Activated T-cell treated with anti-CD3 and anti-CD28 coated beads for 1 hour (primary cell): Measurements from ENCODE around the gene TMEM17.
"Not testable (repeated sequence)": the region's sequence is repeated elsewhere in the genome, so short reads cannot be mapped to it uniquely, and the experiment has no call there.

Experiments used
- DNase-seq: peaks from one replicate; pipeline ENCODE4 v3.0.0-alpha.2; 2020; ENCODE audit warnings: low read depth

The TMEM17 gene, protein sequence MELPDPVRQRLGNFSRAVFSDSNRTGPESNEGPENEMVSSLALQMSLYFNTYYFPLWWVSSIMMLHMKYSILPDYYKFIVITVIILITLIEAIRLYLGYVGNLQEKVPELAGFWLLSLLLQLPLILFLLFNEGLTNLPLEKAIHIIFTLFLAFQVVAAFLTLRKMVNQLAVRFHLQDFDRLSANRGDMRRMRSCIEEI

DNA sequence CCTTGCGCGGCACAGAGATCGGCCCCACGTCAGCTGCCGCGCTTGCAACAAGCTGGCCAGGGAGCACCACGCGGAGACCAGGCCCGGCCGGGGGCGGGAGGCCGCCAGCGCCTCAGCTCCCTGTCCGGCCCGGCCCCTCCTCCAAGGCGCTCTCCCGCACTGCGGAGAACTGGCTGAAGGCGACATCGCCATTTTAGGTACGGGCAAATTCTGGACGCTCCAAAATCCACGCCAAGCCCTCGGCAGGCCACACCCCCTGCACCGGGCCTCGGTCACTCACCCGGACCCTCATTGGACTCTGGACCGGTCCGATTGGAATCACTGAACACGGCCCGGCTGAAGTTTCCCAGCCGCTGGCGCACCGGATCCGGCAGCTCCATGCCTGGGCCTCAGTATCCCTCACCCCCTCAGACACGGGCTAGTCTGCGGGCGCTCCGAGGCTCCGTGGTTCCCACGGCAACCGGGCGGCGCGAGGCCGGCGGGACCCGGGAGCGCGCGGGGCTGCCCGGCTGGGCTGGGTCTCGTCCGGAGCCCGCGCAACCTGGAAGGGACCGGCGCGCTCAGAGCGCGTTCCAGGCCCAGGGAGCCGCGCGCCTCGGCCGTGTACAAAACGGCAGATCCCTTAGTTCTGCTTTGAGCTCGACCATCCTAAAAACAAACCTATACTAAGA is at the start of gene TMEM17:
Gene TMEM17, minus strand, starts transcription at position 446 of the 671 bp plus-strand sequence. Its CDS starts 66 bp downstream, at position 380.
- no peak for DNase-seq

- no peak for DNase-seq
Observed at GRCh38 chr2:62554440-62554839, 48.4 kb upstream of the TMEM17 start.

DNA sequence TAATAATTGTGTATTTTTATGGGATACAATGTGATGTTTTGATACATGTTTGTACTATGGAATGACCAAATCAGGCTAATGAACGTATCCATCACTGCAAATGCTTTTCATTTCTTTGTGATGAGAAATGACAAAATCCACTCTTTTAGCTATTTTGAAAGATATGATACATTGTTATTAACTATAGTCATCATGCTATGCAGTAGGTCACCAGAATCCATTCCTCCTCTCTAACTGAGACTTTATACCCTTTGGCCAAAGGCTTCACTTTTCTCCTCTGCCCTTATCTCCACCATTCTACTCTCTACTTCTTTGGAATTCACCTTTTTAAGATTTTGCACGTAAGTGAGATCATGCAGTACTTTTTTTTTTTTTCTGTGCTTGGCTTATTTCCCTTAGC is 44.5 kb upstream of the TMEM17 start:
- no peak for DNase-seq

DNA sequence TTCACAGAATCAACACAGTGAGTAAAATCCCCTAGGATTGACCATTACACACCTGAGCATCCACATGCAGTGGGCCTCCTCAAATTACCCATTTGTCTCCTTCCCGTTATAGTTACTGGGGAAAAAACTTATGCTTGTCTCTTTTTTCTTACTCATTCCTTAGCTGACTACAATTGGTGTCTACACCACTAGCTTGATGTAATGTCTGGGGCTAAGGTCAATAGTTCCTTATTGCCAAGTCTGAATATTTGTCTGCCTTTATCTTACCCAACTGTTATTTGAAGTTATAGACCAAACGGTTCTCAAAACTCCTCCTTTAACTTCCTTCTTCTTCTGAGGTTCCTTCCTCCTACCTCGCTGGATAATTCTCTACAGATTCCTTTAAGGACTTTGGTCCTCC is 41.9 kb upstream of the TMEM17 start:
- no peak for DNase-seq

DNA sequence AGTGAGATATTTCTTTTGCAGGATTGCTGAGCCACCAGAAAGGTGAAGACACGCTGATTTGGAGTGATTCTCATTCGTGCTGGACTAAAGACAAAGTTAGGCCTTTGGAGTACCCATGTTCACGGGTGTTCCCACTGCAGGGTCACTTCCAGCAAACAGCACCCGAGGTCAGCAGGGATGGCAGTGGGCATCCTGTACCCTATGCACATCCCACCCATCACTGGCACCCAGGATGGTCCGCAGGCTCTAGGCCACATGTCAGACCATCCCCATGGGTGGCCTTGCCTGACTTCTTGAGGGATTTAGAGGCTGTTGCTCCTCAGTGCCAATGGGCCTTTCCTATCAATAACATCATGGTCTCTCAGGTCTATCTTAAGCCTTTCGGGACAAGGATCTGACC is 39.3 kb upstream of the TMEM17 start:
- no peak for DNase-seq

DNA sequence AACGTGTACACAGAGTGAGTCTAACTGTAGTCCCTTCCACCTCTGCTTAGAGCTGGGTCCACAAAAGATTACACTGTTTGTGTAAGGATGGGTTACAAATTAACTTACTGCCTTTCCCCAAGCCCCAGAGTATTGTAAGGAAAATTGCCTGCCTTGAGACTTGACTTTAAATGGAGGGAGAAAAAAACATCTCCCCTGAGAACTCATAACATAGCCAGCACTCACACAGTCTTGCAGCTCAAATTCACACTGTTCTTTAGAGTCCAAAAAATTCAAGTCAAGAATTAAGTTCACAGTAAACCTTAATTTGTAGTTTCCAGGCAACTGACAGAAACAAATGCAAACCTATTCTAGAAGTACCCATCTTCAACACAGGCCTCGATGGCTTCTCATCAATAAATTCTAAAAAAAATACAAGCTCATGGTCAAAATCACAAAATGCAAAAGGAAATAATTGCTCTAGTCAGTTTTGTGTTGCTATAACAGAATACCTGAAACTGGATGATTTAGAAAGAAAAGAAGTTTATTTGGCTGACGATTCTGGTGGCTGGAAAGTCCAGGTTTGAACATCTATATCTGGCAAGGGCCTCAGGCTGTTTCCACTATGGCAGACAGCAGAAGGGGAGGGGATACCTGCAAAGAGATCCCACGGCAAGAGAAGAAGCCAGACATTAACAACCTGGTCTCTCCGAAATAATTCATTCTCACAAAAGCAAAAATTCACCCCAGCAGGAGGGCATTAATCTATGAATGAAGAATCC is 34.6 kb upstream of the TMEM17 start:
- DNase-seq: no peak

GRCh38 chr2:62539606-62540407 is 33.8 kb upstream of the TMEM17 start:
- DNase-seq: no peak

DNA sequence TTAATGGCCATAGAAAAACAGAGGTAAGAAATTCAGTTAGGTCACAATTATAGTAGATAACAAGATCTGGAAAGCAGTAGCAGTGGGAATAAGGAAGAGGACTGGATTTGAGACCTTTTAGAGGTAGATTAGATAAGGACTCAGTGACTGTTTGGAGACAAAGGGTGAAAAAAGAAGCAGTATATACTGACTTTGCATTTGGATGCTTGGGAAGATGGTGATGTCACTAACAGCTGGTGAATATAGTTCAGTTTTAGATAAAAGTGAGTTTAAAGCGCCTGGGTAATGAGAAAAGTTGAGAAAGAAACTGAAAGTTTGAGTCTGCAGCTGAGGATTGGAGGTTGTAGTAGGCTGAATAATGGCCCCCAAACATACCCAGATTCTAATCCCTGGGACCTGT is 32.8 kb upstream of the TMEM17 start:
- no peak for DNase-seq

GRCh38 chr2:62537814-62538213 is 31.8 kb upstream of the TMEM17 start:
- no peak for DNase-seq

- DNase-seq: no peak
Observed at GRCh38 chr2:62536873-62537547, 31.0 kb upstream of the TMEM17 start.

GRCh38 chr2:62535521-62535920 is 29.5 kb upstream of the TMEM17 start:
- DNase-seq: not testable (repeated sequence)

- no peak for DNase-seq
Observed at GRCh38 chr2:62531594-62531993, 25.6 kb upstream of the TMEM17 start.

DNA sequence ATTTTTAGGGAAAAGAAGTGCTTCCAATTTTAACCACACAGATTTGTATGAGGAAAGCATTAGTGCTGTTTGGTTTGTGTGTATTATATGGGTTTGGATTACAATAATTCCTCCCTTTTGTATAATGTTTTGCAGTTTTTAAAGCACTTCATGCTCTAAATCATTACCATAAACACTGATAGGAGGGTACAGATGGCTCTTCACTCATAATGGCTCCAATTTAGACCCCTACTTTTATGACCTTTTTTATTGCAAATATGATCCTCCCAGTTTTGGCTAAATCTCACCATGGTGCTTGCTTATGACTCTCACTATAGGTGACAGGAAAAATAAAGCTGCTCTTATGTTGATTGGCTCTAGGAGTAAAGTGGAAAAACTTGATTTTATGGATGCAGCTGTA is 23.8 kb upstream of the TMEM17 start:
- no peak for DNase-seq

GRCh38 chr2:62527478-62528210 is 21.6 kb upstream of the TMEM17 start:
- DNase-seq: no peak

DNA sequence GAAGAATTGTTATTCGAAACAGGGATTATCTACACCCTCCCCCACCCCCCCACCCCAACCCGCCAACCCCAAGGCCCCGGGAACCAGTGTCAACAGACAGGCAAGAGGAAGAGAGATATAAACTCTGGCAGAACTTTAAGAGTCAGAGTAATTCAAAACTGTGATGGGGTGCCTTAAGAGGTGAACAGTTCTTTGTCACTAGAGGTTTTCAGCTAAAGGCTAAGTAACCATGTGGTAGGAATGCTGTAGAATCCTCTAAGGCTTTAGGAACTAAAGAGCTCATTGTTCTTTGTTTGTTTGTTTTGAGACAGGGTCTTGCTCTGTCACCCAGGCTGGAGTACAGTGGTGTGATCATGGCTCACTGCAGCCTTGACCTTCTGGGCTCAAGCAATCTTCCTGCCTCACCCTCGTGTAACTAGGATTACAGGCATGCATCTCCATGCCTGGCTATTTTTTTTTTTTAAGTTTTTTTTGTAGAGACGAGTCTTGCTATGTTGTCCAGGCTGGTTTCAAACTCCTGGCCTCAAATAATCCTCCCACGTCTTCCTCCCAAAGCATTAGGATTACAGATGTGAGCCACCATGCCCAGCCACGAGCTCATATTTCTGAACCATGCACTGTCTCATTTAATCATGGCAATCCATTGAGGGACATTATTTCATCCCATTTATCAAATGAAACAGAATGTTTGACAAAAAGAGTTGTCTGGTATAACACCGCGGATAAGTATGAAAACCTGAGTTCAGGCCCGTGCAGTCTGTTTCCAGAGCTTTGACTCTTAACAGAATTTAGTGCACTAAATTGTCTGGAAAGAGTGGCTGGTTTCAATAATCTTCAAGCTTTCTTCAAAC is 20.8 kb upstream of the TMEM17 start:
- DNase-seq: no peak

- no peak for DNase-seq
Observed at GRCh38 chr2:62525549-62526269, 19.7 kb upstream of the TMEM17 start.

- no peak for DNase-seq
Observed at GRCh38 chr2:62524293-62524941, 18.4 kb upstream of the TMEM17 start.

DNA sequence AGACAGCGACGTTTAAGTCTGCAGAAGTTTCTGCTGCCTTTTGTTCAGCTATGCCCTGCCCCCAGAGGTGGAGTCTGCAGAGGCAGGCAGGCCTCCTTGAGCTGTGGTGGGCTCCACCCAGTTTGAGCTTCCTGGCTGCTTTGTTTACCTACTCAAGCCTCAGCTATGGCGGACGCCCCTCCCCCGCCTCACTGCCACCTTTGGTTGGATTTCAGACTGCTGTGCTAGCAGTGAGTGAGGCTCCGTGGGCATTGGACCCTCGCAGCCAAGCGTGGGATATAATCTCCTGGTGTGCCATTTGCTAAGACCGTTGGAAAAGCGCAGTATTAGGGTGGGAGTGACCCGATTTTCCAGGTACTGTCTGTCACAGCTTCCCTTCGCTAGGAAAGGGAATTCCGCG is 15.1 kb upstream of the TMEM17 start:
- not testable (repeated sequence) for DNase-seq

DNA sequence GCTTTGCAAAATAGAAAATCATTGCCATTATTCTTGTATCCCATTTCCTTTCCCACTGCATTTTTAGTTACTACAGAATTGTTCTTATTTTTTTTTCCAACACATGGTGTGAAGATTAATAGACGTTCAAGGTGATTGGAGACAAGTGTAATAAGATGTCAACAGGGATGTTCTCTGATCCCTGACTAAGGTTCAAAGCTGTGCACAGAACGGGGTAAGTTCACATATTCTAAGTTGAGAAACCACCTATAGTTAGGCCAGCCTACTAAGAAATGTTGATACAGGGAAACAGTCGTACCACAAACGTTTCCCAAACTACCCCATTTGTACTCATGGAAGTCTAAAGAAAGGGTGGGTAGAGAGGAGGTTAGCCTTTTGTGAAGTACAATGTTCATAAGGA is 6.4 kb upstream of the TMEM17 start:
- DNase-seq: no peak
